WERI-Rb-1 (cell line): ENCODE results near the gene PXDC1.

Experiments
- DNase-seq: peaks from one replicate; pipeline ENCODE4 v3.0.0-alpha.2; 2020
- H3K27ac ChIP-seq: fragments of 250-450 bp; sonication (Bioruptor Pico); 2 replicates; pipeline ENCODE4 v1.5.1; 2020; ENCODE audit warnings: mild to moderate bottlenecking, moderate library complexity
- H3K27me3 ChIP-seq: fragments of 250-450 bp; sonication (Bioruptor Pico); 2 replicates; pipeline ENCODE4 v1.5.1; 2021; ENCODE audit warnings: mild to moderate bottlenecking, low read depth, moderate library complexity; ENCODE audit not compliant: insufficient read depth, severe bottlenecking
- H3K36me3 ChIP-seq: fragments of 250-450 bp; sonication (Bioruptor Pico); 2 replicates; pipeline ENCODE4 v1.5.1; 2020; ENCODE audit warnings: mild to moderate bottlenecking, moderate library complexity
- H3K4me3 ChIP-seq: 2 replicates; pipeline ENCODE4 v1.5.1; 2011; ENCODE audit warnings: low read depth, mild to moderate bottlenecking, control low read depth, low read length
- H3K9me3 ChIP-seq: fragments of 250-450 bp; sonication (Bioruptor Pico); 2 replicates; pipeline ENCODE4 v1.5.1; 2021; ENCODE audit warnings: mild to moderate bottlenecking, moderate library complexity; ENCODE audit not compliant: severe bottlenecking
- TF ChIP-seq, protein P1 (sequence below): IDR thresholded peaks from 2 replicates; pipeline ENCODE4 v1.5.1; 2011; ENCODE audit warnings: low read depth, mild to moderate bottlenecking, control low read depth, inconsistent platforms, low read length

Gene PXDC1

GRCh38 chr6:3789896-3790558 is 38.5 kb upstream of the PXDC1 start:
- Histone ChIP-seq H3K9me3 (no peaks in the 10 kb centered on the region), H3K27ac (no peak overlapping the region), H3K36me3 (no peaks in the 10 kb centered on the region), H3K27me3 (no peaks in the 10 kb centered on the region), H3K4me3 (no peak overlapping the region)
- TF ChIP-seq, protein P1, sequence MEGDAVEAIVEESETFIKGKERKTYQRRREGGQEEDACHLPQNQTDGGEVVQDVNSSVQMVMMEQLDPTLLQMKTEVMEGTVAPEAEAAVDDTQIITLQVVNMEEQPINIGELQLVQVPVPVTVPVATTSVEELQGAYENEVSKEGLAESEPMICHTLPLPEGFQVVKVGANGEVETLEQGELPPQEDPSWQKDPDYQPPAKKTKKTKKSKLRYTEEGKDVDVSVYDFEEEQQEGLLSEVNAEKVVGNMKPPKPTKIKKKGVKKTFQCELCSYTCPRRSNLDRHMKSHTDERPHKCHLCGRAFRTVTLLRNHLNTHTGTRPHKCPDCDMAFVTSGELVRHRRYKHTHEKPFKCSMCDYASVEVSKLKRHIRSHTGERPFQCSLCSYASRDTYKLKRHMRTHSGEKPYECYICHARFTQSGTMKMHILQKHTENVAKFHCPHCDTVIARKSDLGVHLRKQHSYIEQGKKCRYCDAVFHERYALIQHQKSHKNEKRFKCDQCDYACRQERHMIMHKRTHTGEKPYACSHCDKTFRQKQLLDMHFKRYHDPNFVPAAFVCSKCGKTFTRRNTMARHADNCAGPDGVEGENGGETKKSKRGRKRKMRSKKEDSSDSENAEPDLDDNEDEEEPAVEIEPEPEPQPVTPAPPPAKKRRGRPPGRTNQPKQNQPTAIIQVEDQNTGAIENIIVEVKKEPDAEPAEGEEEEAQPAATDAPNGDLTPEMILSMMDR: no peak
- DNase-seq: no peak

GRCh38 chr6:3789018-3789895 is 37.7 kb upstream of the PXDC1 start:
- TF ChIP-seq, protein P1: no peak
- Histone ChIP-seq H3K4me3 (no peak overlapping the region), H3K27ac (no peak overlapping the region), H3K9me3 (no peaks in the 10 kb centered on the region), H3K36me3 (no peaks in the 10 kb centered on the region), H3K27me3 (no peaks in the 10 kb centered on the region)
- DNase-seq: no peak

GRCh38 chr6:3788408-3789017 is 37.0 kb upstream of the PXDC1 start:
- H3K27me3 ChIP-seq: no peaks in the 10 kb centered on the region
- no peak for DNase-seq

DNA sequence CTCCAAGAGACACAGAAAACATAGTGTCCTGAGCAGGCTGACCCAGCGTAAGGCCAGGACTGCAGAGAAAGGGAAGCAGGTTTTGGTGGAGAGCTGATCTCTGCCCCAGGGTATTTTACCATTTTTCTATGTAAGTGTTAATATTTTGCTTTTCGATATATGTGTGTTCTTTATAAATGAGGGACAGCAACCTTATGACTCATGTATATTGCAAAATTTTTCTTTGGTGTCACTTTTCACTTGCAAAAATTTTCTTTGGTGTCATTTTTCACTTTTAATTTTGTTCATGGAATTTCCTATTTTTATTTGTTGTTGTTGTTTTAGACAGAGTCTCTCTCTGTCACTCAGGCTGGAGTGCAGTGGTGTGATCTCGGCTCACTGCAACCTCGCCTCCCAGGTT is 34.6 kb upstream of the PXDC1 start:
- Histone ChIP-seq H3K4me3 (no peak overlapping the region), H3K27me3 (no peaks in the 10 kb centered on the region), H3K9me3 (no peaks in the 10 kb centered on the region), H3K27ac (no peak overlapping the region), H3K36me3 (no peaks in the 10 kb centered on the region)
- no peak for DNase-seq
- TF ChIP-seq, protein P1: no peak

More at GRCh38 chr6:3788408-3789017, 37.0 kb upstream of the PXDC1 start:
- H3K4me3 ChIP-seq: no peak overlapping the region
- H3K36me3 ChIP-seq: no peaks in the 10 kb centered on the region
- H3K9me3 ChIP-seq: no peaks in the 10 kb centered on the region
- TF ChIP-seq, protein P1: no peak
- H3K27ac ChIP-seq: no peak overlapping the region

DNA sequence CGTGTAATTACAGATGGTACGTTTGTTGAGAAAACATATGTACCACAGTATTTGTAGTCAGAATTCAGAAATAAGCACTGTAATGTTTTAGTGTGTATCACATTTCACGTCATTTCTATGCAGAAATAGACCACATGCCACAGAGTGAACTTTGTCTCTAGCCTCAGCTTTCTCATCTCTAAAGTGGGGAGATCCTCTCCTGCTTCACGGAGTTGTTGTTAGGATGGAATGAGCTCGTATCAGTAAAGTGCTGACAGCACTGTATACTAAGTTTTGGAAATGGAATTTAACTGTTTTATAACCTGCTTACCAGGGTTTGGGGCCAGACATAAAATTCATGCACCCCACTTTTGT is 34.2 kb upstream of the PXDC1 start:
- no peak overlapping the region for H3K27ac ChIP-seq
- DNase-seq: no peak
- no peaks in the 10 kb centered on the region for H3K27me3 ChIP-seq
- H3K9me3 ChIP-seq: no peaks in the 10 kb centered on the region
- H3K36me3 ChIP-seq: no peaks in the 10 kb centered on the region
- TF ChIP-seq, protein P1: no peak
- no peak overlapping the region for H3K4me3 ChIP-seq
